OCI-LY7 (cell line): ENCODE measurements around the gene SLC5A11. TPM values are rescaled to one million over a fixed set of nuclear protein-coding genes. Genes with fewer than 3 reads are reported as not detected.

Experiments used
- BruUV-seq: library from RNA; stranded (reverse); fragments of 400-500 nt; replicated peaks from 2 replicates; lab custom pipeline; 2021; lab: Mats Ljungman, UMichigan
- CTCF ChIA-PET: fragments of 300-600 bp; sonication (Branson Sonifier 250); formaldehyde crosslinking; loops from one replicate; lab custom pipeline; 2022; ENCODE audit warnings: antibody characterized with exemption; ENCODE audit not compliant: unreplicated experiment; lab: Charles Lee
- POLR2A ChIA-PET: fragments of 300-600 bp; sonication (Branson Sonifier 250); formaldehyde crosslinking; loops from one replicate; lab custom pipeline; 2022; ENCODE audit warnings: antibody characterized with exemption; lab: Charles Lee
- DNase-seq: peaks from one replicate; pipeline ENCODE4 v3.0.0-alpha.2; 2015; ENCODE audit warnings: low spot score
- H2AFZ ChIP-seq: fragments of 200-600 bp; sonication (generic), shearing (Covaris generic); 2 replicates; pipeline ENCODE4 v1.6.1; 2014; ENCODE audit warnings: mild to moderate bottlenecking, antibody characterized with exemption, low read length, moderate library complexity
- H3K27ac ChIP-seq: fragments of 200-600 bp; sonication (generic); 2 replicates; pipeline ENCODE4 v1.5.1; 2014; ENCODE audit warnings: mixed run types, low read depth, mild to moderate bottlenecking, moderate library complexity, low read length, inconsistent platforms; ENCODE audit not compliant: poor library complexity, severe bottlenecking
- H3K36me3 ChIP-seq: fragments of 200-600 bp; sonication (generic); 2 replicates; pipeline ENCODE4 v1.6.1; 2014; ENCODE audit warnings: mild to moderate bottlenecking, antibody characterized with exemption, low read length, moderate library complexity, mixed read lengths; ENCODE audit not compliant: insufficient read depth
- H3K4me1 ChIP-seq: fragments of 200-600 bp; sonication (generic); 2 replicates; pipeline ENCODE4 v1.5.1; 2014; ENCODE audit warnings: mild to moderate bottlenecking, low read length; ENCODE audit not compliant: insufficient read depth, poor library complexity, severe bottlenecking
- H3K4me2 ChIP-seq: fragments of 200-600 bp; sonication (generic); 2 replicates; pipeline ENCODE4 v1.6.1; 2014; ENCODE audit warnings: mild to moderate bottlenecking, low read length
- H3K4me3 ChIP-seq: fragments of 200-600 bp; sonication (generic); 2 replicates; pipeline ENCODE4 v1.5.1; 2014; ENCODE audit warnings: mild to moderate bottlenecking, low read depth, low read length; ENCODE audit not compliant: poor library complexity, severe bottlenecking
- H3K79me2 ChIP-seq: fragments of 200-600 bp; sonication (generic); 2 replicates; pipeline ENCODE4 v1.6.1; 2016; ENCODE audit warnings: low read depth, mild to moderate bottlenecking, low read length, moderate library complexity, mixed read lengths; ENCODE audit not compliant: insufficient read depth
- H3K9me2 ChIP-seq: fragments of 200-600 bp; sonication (generic); 2 replicates; pipeline ENCODE4 v1.6.1; 2016; ENCODE audit warnings: mild to moderate bottlenecking, low read length, mixed read lengths; ENCODE audit not compliant: insufficient read depth
- H3K9me3 ChIP-seq: fragments of 200-600 bp; sonication (generic); 2 replicates; pipeline ENCODE4 v1.6.1; 2014; ENCODE audit warnings: mild to moderate bottlenecking, mixed run types, low read length, mixed read lengths
- H4K20me1 ChIP-seq: fragments of 200-600 bp; sonication (generic); 2 replicates; pipeline ENCODE4 v1.6.1; 2014; ENCODE audit warnings: mild to moderate bottlenecking, antibody characterized with exemption, low read length, moderate library complexity, mixed read lengths; ENCODE audit not compliant: insufficient read depth
- CTCF ChIP-seq: fragments of 200-600 bp; sonication (generic); conservative IDR thresholded peaks from 2 replicates; pipeline ENCODE4 v1.5.1; 2014; ENCODE audit warnings: mild to moderate bottlenecking, antibody characterized with exemption, low read length, moderate library complexity, mixed read lengths
- EZH2phosphoT487 ChIP-seq: fragments of 200-600 bp; sonication (generic); IDR thresholded peaks from 2 replicates; pipeline ENCODE4 v1.6.1; 2018; ENCODE audit warnings: low read depth, borderline replicate concordance, mild to moderate bottlenecking, mixed run types, antibody characterized with exemption, low read length, moderate library complexity, mixed read lengths
- intact Hi-C: fragments of 100-400 bp; cut with micrococcal nuclease; formaldehyde crosslinking; loops from one replicate; pipeline ENCODE4 v1.10.0; 2022; ENCODE audit not compliant: unreplicated experiment
- total RNA-seq, 2 experiments: library from RNA; depleted of rRNA in 1 of 2; stranded (reverse); fragments of >200 nt in 1 of 2; shearing (Covaris generic) in 1 of 2; gene quantifications; 2 replicates each; pipeline ENCODE4 v1.2.3, GENCODE V29; 2014 to 2022

SLC5A11 gene
- total RNA-seq, 2 experiments from 2014 or later, result 1.0 TPM

- Histone ChIP-seq H3K4me1 (no peaks in the 10 kb centered on the region), H3K9me2 (no peaks in the 10 kb centered on the region), H3K27ac (no peak overlapping the region), H2AFZ (no peak overlapping the region), H3K4me2 (no peak overlapping the region), H4K20me1 (no peaks in the 10 kb centered on the region), H3K36me3 (peaks cover 97% of the 10 kb centered on the region), H3K79me2 (no peaks in the 10 kb centered on the region), H3K4me3 (no peak overlapping the region), H3K9me3 (no peaks in the 10 kb centered on the region)
- intact Hi-C loops, result no loop called here
- ChIA-PET POLR2A (interaction anchor here (0.8 kb wide), 1 partner anchor 20 kb away, joined by 3 read pairs; no protein-coding TSS in a partner anchor), CTCF (no interaction called here)
- no peak for DNase-seq
- no TSS peak for BruUV-seq
- TF ChIP-seq EZH2phosphoT487 (no peak), CTCF (no peak)
Measured at GRCh38 chr16:24821129-24821528, 24.6 kb upstream of the SLC5A11 start.

GRCh38 chr16:24822542-24822941, 23.2 kb upstream of the SLC5A11 start:
- Histone ChIP-seq H3K9me2 (no peaks in the 10 kb centered on the region), H3K4me1 (no peaks in the 10 kb centered on the region), H4K20me1 (no peaks in the 10 kb centered on the region), H3K4me2 (no peak overlapping the region), H3K27ac (no peak overlapping the region), H3K4me3 (no peak overlapping the region), H3K9me3 (no peaks in the 10 kb centered on the region), H3K36me3 (peaks cover 97% of the 10 kb centered on the region), H3K79me2 (no peaks in the 10 kb centered on the region), H2AFZ (no peak overlapping the region)
- CTCF ChIA-PET, result no interaction called here
- POLR2A ChIA-PET, result interaction anchor here (0.5 kb wide), 1 partner anchor 97 kb away, joined by 4 read pairs; no protein-coding TSS in a partner anchor
- TF ChIP-seq CTCF, result no peak
- TF ChIP-seq EZH2phosphoT487, result no peak
- DNase-seq, result no peak
- no TSS peak for BruUV-seq
- intact Hi-C loops, result no loop called here

GRCh38 chr16:24822974-24823373, 22.8 kb upstream of the SLC5A11 start:
- H3K36me3 ChIP-seq, result peaks cover 97% of the 10 kb centered on the region
- ChIA-PET CTCF (no interaction called here), POLR2A (interaction anchor here (0.5 kb wide), 1 partner anchor 98 kb away, joined by 4 read pairs; no protein-coding TSS in a partner anchor)
- intact Hi-C loops, result no loop called here
- H3K27ac ChIP-seq, result no peak overlapping the region
- H3K4me2 ChIP-seq, result no peak overlapping the region
- H4K20me1 ChIP-seq, result no peaks in the 10 kb centered on the region
- no peak for DNase-seq
- H3K79me2 ChIP-seq, result no peaks in the 10 kb centered on the region
- no peaks in the 10 kb centered on the region for H3K9me3 ChIP-seq
- BruUV-seq, result no TSS peak
- H3K9me2 ChIP-seq, result no peaks in the 10 kb centered on the region
- H3K4me1 ChIP-seq, result no peaks in the 10 kb centered on the region
- no peak overlapping the region for H2AFZ ChIP-seq
- no peak for TF ChIP-seq CTCF
- no peak for TF ChIP-seq EZH2phosphoT487
- no peak overlapping the region for H3K4me3 ChIP-seq
